Measurements from ENCODE around the gene CD177.
"Not testable (repeated sequence)": the region's sequence is repeated elsewhere in the genome, so short reads cannot be mapped to it uniquely, and the experiment has no call there.

CD177 gene, protein sequence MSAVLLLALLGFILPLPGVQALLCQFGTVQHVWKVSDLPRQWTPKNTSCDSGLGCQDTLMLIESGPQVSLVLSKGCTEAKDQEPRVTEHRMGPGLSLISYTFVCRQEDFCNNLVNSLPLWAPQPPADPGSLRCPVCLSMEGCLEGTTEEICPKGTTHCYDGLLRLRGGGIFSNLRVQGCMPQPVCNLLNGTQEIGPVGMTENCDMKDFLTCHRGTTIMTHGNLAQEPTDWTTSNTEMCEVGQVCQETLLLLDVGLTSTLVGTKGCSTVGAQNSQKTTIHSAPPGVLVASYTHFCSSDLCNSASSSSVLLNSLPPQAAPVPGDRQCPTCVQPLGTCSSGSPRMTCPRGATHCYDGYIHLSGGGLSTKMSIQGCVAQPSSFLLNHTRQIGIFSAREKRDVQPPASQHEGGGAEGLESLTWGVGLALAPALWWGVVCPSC

GRCh38 chr19:43353606-43354304 is at the start of gene CD177:
Gene CD177, plus strand, starts transcription at chr19:43353686. Its CDS starts 29 bp downstream, at chr19:43353715.
- no peak for DNase-seq (ENCODE audit: low read depth in 2 of 2)

DNA sequence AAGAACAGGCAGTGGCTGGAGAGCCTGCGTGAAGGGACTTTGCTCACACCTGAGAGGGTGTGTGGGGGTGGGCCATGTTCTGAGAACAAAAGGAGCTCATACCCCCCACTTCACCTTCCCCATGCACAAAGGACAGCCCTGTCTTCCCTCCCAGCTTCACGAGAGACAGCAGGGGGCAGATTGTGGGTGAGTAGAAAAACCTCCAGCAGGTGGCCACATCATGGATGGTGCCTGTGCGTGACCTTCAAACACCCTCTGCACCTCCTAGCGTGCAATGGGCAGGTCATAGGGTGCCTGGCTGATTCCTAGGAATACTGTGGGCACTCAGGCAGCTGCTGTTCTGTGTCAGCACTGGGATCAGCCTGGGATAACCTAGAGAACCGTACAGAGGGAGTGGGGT is 47.8 kb upstream of the CD177 start:
- DNase-seq (ENCODE audit: low read depth in 2 of 2), result no peak

DNA sequence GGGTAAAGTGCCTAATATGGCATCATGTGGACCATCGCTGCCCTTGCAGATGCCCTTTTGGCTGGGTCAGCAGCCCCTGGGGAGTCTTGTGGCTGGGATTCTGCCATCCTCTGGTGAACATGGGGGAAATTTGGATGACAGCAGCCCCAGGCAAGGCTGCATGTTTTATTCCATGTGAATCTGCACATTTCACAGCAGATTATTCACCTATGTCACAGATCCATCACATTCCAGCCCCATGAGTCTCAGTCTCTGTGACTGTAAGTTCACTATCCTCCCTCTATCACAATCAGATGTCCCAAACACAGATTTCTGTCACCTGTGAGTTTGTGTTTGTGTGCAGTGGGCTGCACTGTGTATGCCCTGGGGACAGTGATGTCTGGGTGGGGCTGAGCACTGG is 47.4 kb upstream of the CD177 start:
- no peak for DNase-seq (ENCODE audit: low read depth in 2 of 2)

- no peak for DNase-seq (ENCODE audit: low read depth in 2 of 2)
These were observed 45.2 kb upstream of the CD177 start for GRCh38 chr19:43308244-43308815.

DNA sequence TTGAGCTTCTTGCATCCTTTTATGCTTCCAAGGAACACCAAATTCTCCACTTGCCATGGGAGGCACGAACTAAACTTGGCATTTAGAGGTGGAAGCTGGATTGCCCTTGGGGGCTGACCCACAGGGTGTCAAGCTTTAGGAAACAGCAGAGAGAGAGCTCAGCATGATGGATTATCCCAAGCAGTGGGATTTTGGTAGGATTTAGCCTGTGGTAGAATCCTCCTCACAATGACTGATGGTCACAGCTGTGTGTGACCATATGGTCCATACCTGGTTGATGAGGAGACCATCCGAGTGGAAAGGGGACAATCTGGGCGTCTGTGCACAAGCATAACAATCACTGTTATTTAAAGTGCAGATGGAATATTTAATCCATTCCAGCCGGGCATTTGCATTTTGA is 44.0 kb upstream of the CD177 start:
- no peak for DNase-seq (ENCODE audit: low read depth in 2 of 2)

DNA sequence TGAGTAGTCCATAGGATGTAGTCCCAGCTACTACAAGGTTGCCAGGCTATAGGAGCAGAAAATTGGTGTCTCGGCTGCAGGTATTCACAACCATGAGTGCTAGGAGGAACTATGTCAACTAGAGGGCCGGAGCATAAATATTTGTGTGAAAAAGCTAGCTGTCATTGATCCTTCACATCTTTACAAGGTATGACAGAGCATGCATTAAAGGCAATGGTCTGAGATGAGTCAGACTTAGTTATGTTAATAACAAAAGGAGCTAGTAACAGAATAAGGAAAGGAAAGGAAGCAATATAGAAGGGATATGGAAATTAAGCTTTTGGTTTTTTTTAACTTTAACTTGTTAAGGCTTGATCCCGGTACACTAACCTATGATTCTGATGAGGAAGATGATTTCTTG is 43.3 kb upstream of the CD177 start:
- no peak for DNase-seq (ENCODE audit: low read depth in 2 of 2)

GRCh38 chr19:43311256-43311655 is 42.2 kb upstream of the CD177 start:
- DNase-seq (ENCODE audit: low read depth in 2 of 2), result no peak

- no peak for DNase-seq (ENCODE audit: low read depth in 2 of 2)
These were observed 41.8 kb upstream of the CD177 start for GRCh38 chr19:43311706-43312105.

DNA sequence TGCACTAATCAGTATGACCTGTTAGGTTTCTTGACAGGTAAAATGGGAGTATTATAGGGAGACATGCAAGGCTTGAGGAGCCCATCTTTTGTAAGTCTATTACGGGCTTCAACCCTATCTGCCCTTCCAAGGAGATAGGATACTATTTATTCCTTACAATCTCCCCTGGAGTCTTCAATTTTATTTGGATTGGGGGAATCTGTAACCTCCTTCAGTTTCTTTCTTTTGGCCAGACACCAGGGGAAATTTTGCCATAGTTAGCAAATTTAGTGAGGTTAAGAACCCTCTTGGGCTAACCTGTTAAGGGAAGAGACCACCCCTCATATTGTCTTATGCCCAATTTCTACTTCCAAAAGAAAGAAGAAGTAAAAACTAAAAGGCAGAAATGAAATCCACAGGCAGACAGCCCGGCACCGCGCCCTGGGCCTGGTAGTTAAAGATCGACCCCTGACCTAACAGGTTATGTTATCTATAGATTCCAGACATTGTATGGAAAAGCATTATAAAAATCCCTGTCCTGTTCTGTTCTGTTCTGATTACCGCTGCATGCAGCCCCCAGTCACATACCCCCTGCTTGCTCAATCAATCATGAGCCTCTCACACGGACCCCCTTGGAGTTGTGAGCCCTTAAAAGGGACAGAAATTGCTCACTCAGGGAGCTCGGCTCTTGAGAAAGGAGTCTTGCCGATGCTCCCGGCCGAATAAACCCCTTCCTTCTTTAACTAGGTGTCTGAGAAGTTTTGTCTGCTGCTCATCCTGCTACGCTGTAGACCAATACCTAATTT is 39.6 kb upstream of the CD177 start:
- no peak for DNase-seq (ENCODE audit: low read depth in 2 of 2)

- no peak for DNase-seq (ENCODE audit: low read depth in 2 of 2)
These were observed 37.6 kb upstream of the CD177 start for GRCh38 chr19:43315851-43316250.

DNA sequence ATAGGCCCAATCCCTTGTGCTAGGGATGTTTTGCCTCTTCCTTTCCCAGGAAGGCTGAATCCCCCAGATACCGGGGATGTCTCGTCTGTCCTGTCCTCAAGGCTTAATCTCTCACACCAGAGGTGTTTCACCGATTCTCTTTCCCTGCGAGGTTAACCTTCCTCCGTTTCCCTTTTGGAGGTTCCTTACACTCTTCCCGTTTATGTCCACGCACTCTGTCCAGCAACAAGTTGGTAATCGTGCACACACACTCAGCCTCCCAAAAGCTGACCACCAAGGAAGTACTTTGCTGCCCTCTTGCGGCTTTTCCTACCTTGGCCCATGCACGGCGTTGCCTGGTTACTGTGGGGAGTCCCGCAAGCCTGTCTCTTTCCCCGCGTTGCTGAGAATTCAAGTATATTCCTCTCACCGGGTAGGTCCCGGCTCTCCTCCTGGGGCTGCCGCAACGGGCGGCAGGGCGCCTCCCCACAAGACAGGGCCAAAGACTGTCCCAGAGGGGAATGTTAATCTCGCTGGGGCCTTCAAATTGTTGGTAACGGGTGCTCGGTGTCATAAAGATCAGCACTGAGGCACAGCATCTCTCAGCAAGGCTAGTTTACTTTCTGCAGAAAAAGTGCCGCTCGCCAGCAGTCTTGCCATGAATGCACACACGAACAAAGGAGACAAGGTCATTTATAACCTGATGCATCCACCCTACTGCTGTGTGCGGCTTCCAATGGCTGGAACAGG is 36.7 kb upstream of the CD177 start:
- no peak for DNase-seq (ENCODE audit: low read depth in 2 of 2)

GRCh38 chr19:43318203-43318602 is 35.3 kb upstream of the CD177 start:
- no peak for DNase-seq (ENCODE audit: low read depth in 2 of 2)

DNA sequence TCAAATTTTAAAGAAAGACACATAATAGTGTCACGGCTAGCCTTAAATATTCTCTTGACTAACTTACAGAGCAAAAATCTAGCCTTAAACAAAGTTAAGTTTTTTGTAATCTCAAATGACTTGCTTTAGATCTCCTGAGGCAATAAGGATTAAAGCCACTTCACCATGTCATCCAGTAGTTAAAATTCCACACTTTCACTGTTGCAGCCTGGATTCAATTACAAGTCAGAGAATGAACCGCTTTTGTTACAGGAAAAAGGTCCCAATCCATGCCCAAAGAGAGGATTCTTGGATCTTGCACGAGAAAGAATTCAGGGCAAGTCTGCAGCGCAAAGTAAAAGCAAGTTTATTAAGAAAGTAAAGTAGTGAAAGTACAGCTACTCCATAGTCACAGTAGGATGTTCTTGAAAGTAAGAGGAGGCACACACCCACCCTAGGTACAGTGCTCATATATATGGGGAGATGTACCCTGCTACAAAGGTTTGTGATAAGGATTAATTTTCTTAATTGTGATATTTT is 34.6 kb upstream of the CD177 start:
- no peak for DNase-seq (ENCODE audit: low read depth in 2 of 2)

GRCh38 chr19:43320546-43320945 is 32.9 kb upstream of the CD177 start:
- DNase-seq (ENCODE audit: low read depth in 2 of 2), result no peak

GRCh38 chr19:43326761-43327160 is 26.7 kb upstream of the CD177 start:
- DNase-seq (ENCODE audit: low read depth in 2 of 2), result not testable (repeated sequence)

DNA sequence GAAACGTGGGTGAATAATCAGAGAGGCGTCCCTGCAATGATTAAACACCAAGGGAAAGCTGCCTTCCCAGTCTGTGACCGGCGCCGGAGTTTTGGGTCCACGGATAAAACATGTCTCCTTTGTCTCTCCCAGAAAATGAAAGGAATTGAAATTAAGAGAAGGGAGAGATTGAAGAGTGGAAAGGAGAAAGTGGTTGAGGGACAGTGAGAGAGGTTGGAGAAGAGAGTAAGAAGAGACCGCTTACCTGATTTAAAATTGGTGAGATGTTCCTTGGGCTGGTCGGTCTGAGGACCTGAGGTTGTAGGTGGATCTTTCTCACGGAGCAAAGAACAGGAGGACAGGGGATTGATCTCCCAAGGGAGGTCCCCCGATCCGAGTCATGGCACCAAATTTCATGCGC is 24.9 kb upstream of the CD177 start:
- not testable (repeated sequence) for DNase-seq (ENCODE audit: low read depth in 2 of 2)

DNA sequence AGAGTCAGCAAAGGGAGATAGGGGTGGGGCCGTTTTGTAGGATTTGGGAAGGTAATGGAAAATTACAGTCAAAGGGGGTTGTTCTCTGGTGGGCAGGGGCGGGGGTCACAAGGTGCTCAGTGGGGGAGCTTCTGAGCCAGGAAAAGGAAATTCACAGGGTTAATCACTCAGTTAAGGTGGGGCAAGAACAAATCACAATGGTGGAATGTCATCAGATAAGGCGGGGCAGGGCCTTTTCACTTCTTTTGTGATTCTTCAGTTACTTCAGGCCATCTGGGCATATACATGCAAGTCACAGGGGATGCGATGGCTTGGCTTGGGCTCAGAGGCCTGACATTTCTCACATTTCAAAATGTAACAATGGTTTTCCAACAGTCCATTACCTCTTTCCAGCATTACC is 24.4 kb upstream of the CD177 start:
- not testable (repeated sequence) for DNase-seq (ENCODE audit: low read depth in 2 of 2)

DNA sequence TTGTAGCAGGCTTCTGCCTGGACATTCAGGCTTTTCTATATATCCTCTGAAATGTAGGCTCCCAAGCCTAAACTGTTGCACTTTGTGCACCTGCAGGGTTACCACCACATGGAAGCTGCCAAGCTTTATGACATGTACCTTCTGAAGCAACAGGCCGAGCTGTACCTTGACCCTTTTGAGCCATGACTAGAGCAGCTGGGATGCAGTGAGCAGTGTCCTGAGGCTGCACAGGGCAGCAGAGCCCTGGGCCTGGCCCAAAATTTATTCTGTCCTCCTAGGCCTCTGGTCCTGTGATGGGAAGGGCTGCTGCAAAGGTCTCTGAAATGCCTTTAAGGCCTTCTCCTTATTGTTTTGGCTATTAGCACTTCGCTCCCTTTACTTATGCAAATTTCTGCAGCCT is 23.5 kb upstream of the CD177 start:
- no peak for DNase-seq (ENCODE audit: low read depth in 2 of 2)

GRCh38 chr19:43330726-43331434 is 22.6 kb upstream of the CD177 start:
- no peak for DNase-seq (ENCODE audit: low read depth in 2 of 2)

DNA sequence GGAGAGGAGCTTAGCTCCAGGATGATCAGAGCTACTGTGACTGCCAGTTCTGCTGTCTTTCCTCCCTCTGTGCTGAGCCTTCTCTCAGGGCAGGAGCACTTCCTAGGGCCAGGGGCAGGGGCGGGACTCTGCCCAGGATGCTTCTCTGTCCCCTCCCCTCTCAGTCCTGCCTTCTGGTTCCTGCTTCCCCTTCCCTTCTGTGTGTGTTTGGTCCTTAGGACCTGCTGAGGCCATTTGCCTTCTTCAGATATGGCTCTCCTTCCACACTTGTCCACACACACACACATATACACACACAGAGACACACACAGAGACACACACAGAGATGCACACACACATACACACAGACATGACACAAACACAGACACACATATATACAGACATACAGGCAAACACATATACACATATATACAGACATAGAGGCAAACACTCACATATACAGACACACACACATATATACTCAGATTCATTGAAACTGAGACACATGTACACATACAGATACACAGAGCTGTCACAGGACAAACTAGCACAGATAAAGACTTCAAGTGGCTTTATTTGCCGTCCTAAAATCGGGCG is 22.0 kb upstream of the CD177 start:
- DNase-seq (ENCODE audit: low read depth in 2 of 2), result no peak
